NCI-H1417 treated with DMSO at 0.1 percent for 48 hours (cell line): ENCODE measurements around the gene ACSL6.

Experiments
- DNase-seq: peaks from one replicate; lab custom pipeline; 2025; lab: John Stamatoyannopoulos, UW

ACSL6 gene

DNA sequence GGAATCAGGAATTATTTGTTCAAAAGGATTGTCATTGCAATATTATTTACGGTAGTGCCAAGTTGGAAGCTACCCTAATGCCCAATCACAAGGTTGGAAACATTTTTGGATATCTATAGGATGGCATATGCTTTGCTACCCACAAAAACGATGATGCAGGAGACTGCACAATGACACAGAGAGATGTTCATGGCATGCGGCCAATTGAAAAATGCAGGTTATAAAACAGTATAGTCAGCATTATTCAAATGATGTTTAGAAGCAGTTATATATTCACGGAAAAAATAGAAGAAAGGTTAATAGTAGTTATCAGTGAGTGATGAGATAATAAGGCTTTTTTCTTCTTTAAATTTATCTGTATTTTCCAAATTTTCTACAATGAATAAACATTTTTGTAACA is 5.9 kb upstream of the ACSL6 start:
- DNase-seq: no peak

DNA sequence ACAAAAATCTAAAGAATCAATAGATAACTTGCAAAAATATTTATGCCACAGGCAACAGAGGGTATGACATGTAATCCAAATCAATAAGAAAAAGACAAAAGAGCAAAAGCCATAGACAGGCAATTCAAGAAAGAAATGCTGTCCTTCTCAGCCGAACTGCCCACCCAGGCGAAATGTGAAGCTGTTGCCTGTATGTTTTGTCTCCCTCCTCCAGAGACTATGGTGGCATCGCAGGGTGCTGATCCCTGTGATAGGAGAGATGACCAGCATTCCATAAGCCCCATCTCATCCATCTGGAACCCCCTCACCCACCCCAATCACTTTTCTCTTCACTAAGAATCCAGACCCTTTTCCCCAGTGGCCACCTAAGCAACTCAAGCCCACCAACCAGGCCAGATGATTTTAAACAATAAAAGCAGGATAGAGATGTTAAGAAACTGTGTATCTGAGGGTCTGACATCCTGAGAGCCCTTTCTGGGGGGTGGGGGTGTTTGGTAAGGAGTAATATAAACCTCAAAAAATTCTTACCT is 5.3 kb upstream of the ACSL6 start:
- no peak for DNase-seq

DNA sequence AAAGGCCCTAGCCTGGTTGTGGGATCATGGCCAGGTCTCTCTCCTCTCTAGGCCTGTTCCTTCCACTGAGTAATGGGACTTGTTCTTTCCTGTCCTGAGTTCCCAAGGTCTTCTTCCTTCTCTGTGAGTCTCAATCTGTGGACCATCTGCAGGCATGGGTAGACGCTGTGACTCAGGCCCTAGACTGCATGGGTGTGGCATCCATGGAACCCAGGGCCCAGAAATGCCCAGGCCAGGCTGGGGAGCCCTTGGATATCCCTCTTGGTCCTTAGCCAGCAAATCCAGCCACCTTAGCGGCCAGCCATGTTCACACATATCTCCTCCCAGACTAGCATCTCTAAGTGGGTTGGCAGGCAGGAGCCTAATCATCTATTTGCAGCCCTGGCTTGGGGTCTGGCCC is 2.3 kb upstream of the ACSL6 start:
- no peak for DNase-seq

DNA sequence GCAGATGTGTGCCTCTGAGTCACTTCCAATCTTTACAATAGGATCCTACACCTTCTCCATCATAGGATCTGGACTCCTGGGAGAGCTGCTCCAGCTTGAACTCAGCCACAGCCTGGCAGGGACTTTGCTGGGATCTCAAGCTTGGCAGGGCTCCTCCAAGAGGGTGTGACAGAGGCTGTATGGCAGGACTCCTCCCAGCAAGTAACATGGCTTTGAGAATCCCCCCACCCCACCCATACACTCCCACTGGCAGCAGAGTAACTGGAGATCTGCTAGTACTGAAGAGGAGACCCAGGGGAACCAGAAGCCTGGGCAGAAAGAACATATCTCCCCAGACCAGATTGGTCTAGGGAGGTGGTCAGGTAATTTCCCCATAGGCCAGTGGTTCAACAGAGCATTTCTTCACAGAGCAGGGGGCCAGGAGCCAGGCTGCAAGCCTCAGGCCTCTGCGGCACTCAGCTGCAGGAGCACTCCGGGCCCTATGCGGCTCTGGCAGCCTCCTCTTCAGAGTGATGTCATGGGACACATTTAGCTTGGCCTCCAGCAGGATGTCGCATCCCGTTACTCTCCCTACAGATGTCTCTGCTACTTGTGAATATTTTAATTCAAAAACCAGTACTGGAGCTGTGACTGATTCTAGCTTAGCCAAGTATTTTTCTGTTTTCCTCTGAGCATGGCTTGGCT is 1.7 kb upstream of the ACSL6 start:
- no peak for DNase-seq

DNA sequence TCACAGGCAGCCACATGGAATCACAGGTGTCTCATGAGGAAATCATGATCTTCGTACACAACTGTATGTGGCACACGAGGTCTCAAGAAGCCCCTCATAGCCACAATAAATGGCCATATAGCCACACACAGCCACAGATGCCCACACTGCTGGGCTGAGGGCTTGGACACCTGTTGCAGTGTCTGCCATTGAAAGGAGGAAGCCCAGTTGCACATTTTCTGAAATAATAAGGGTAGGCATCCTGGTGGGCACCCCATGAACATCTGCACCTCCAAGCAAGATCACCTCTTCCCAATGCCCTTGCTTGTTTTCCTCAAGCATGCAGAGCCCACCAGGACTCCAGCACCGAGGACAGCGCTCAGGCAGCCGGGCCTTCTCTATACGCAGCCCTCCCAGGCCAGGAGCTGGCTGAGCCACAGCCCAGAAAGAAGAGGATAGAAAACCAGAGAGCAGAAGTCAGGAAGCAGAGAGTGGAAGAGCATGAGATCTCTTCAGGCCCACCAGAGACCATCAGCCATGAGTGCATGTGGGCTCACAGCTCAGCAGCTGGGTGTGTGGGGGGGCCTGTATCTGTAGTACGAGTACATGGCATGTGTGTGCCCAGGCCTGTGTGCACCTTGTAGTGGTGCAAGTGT is 1.0 kb upstream of the ACSL6 start:
- DNase-seq: no peak

DNA sequence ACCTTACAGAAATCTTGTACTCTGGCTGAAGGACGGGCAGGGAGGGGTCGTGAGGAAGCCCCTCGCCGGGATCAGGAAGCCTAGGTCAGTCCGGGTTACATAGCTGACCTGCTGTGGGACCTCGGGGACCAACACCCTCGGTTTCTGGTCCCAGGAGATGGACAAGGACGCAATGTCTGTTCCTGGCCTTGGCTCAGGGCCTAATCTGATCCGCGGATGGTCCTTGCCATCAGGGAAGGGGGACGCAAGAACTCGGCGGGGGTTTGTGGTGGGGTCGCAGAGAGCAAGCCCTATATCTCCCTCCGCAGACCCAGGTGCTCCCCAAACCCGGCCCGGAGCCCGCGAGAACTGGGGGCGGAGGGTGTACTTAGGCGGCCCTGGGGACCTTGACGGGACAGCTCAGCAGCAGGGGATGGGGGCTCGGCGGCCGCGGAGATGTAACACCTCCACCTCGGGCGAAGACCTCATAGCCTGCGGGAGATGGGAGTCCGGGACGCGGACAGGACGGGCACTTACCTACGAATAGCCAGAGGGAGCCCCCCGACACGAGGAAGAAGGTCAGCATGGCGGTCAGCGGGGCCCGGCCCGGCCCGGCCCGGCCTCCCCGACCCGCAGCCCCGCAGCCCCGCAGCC is 353 bp downstream of the ACSL6 start:
- no peak for DNase-seq

DNA sequence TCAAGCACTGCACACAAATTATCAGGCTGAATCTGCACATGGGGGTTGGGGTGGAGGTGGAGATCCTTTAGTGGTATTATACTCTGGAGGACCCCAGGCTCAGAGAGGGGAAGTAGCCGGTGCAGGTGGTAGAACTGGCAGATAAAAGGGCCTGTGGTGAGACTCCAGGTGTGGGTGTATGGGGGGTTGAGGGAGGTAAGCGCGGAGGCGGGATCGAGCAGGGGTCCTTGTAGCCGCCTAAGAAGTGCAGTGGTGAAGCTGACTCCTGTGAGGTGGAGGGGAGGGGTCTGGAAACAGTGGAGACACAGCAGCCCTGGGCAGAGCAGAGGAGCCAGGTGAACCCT is 841 bp downstream of the ACSL6 start:
- DNase-seq: no peak

DNA sequence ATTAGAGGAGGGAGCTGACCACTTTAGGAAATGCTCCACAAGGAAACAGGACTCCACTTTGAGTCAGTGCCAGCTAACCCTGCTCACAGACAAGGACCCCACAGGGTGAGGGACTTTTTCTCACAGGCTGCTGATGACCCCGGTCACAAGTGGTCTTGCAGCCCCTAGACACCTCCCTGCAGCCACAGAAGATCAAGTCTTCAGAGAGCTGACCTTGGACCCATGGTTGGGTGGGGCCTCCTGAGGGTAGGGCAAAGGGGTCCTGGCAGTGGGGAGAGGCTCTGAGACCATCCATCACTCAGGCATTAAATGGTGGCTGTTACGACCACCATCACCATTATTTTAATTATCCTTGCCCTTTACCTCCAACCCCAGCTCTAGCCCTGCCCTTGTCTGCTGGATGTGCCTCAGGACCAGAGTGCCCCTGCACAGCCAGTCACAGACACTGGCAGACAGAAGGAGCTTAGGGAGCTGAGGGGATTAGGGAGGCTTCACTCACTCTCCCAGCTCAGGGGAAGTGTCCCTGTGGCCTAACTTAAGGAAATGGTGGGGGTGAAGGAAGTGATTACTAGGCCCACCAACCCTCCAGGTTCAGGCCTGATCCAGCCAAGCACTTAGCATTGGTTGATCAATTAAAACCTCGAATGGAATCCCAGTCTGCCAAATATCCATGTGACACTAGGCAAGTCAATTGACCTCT is 1.6 kb downstream of the ACSL6 start:
- DNase-seq: no peak

DNA sequence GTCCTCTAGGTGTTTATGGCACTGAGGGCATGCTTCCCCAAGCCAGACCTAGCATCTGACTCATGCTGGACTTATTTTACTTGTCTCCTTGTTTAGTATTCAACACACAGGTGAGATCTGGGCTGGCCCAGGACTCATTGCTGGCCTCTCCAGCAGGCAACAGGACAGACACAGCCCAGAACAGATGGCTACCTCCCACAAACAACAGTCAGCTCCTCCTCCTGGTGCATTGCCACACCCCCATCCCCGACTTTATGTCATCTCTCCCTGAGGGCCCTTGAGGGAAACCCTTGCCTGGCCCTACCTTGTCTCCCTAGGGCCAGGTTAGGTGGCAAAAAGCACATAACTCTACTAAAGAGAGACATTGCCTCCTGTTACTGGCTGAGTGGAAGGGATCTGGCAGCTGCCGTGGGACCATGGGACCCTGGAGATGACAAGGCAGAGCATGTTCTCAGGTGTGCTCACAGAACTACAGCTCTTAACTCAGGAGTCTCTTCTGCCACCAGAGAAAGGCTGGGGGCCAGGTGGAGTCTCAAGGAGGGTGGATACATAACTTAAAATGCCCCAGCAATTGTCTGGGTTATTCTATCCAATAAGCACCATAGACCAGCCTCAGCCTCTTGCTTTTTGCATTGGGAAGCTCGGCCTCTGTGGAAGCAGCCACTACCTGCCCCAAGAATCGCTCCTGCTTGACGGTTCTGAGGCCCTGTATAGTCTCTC is 2.3 kb downstream of the ACSL6 start:
- no peak for DNase-seq

DNA sequence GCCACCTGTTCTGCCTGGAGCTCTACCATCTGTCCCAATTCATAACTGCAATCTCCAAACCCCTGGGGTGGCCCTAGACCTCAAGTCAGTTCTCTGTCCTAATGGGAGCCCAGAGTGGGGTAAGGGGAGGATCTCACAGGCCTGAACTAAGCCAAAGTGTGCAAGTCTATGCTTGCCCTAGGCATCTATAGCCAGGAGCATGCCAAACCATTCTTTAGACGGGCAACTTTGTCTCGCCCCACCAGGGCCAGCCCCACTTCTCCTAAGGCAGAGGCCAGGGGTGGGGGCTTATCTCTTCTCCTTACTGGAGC is 3.3 kb downstream of the ACSL6 start:
- no peak for DNase-seq

DNA sequence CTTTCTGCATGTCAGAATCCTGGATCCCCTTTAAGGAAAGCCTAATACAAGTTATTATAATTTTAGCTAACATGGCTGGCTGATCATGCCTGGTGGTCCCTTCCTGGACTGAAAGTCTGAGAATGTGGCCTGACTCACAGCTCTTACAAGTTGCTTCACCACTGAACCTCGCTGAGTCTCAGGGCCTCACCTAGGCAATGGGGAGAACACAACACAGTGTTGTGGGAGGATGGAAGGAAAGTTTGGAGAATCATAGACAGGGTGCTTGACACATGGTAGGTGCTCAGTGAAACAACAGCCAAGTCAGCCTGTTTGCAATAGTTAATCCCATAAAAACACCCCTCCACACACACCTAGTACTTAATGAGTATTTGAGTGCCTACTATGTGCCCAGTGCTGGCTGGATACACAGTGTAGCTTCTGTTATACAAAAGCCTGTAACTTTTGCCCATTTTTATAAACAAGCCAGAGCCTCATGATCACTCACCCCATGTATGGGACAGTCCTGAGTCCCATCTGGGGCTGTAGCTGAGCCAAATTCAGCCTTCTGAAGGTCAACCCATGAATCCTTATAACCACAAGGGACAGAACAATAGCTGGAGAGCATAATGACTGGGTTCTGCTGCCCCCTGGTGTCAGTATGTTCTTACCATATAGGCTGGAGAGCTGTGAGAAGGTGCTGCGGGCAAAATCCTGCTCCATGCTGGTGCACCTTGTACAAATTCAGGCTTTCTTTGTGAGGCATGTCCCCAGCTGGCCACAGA is 3.9 kb downstream of the ACSL6 start:
- no peak for DNase-seq

DNA sequence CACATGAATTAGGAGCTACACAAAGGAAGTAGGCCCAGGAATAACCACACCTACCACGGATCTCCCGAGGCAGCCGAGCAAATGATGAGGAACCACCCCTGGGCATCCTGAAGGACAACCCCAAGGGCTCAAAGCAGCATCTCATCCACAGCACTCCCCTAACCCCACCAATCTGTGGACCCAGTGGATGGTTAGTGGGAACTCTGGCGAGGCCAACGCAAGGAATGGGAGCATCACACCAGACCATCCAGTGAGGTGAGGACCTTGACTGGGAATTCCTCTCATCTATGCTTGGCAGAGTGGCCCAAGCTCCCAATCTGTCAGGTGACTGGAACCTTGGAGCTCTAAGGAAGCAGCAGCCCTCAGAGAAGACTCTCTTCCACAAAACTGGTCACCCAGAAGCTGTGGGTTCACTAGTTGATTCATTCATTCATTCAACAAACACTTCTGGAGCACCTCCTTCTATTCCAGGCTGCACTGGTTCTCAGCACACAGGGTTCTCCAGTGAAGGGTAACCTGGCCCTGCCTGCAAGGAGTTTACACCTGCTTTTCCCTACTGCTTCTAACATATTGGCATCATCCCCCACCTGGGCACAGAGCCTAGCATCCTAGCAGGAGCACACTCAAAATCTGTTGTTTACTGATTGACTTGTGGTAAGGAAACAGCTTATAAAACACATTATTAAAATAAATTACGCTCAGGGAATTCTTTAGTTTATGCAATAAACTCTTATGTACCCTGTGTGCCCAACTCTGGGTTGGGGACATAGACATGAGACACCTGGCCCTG is 4.9 kb downstream of the ACSL6 start:
- no peak for DNase-seq

DNA sequence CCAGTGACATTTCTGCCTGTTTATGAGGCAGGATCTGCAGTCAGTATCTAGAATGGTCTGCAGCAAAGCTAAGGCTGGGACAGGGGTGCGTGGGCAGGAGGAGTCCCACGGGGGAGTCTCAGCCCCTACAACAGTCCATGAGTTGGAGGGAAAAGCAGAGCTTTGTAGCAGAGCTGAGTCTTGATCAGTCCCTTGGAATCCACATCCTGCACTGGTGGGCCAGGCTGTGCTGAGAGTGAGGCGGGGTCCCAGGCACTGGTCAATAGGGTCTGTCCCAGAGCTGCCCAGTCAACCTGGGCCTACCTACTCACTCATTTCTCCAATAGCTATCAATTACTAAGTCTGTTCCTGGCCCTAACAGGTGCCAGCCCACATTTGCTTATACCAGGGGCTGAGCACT is 5.9 kb downstream of the ACSL6 start:
- no peak for DNase-seq

DNA sequence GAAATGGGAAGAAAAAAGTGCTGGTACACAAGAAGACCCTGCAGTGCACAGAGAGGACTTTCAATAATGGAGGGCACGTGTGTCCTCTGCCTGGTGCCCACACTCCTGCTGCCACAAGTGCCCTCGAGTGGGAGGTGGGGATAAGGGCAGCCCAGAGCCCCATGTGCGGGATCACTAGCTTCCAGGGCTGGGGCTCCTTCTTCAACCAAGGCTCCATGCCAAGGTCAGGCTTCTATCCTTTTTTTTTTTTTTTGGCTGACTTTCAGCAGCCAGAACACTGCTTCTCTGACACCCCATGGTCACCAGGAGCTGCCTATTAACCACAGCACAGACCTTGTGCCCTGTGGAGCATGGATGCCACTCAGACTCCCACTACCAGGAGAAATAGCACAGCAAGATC is 7.5 kb downstream of the ACSL6 start:
- DNase-seq: no peak

DNA sequence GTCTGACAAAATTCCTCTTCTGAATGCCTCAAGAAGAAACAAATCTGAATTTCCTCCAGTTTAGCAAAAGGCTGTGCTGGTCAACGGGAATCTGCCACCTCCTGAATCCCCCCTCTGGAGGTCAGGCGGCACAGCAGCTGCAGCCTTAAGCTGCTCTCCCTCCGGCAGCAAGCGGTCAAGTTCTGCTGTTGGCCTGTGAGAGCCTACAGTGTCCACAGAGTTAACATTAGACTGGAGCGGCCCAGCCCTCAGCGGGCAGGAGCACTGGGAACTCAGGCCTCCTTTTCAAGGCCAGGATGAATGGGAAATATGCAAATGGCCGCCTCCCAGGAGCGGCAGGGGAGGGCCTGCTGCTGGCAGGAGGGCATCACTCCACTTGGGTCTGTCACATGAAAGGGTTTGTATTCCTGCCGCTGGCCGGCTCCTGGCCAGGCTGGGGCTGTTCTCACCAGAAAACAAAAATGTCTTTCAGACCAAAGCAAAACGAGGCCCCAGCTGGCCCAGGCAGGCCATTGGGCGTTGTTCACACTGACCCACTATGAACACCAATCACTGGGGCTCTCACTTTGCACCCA is 8.2 kb downstream of the ACSL6 start:
- no peak for DNase-seq

DNA sequence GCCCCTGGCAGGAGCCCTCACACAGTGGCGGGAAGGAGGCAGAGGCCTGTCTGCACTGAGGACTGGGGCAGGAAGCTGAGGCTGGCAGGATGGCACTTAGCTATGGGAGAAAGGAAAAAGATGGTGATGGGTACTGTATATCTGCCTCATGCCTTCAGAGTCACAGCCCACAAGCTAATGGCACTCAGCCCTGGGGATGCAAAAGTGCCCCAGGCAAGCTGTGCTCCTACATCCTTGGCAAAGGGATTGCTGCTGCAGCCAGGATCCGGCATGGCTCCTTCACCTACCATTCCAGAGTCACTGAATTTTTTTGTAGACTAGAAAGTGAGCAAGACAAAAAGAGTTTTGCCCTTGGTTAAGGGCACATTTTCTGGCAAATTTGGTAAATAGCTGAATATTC is 8.7 kb downstream of the ACSL6 start:
- DNase-seq: no peak

DNA sequence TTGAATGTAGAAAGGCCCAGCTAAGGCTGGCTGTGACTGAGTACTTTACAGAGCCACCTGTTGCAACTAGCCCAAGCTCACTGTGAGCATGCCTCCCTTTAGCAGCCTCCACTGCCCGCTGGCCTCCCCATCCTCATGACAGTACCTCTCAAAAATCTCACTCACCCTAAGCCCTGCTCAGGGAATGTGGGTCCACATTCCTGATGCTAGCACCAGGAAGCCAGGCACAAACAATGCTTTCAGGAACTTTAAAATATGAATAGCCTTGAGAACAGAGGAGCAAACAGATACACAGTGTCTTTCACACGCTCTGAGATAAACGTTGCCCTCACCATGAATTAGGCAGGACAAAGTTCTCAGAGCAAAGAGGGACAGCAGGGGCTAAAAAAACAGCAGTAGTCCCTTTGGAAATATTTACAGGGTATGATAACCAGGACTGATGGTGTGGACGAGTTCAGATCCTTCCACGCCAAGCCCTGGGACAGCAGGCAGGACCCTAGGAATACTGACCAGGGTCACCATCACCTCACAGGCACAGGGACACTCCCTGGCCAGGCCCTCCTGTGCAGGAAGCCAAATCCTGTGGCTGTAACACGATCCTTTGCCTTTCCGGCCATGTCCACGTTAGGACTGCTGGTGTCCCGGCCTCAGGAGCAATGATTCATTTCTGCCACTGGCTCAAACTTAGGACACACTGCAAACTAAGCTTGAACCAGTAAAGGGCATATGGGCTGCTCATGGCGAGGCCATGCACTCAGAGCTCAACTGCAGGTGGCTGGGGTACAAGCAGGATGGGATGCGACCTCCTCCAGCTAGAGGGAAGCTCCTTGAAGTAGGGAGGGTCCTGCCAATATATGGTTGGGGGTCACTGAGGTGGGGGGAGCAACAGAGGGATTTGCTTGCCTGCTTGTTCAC is 9.6 kb downstream of the ACSL6 start:
- DNase-seq: no peak

DNA sequence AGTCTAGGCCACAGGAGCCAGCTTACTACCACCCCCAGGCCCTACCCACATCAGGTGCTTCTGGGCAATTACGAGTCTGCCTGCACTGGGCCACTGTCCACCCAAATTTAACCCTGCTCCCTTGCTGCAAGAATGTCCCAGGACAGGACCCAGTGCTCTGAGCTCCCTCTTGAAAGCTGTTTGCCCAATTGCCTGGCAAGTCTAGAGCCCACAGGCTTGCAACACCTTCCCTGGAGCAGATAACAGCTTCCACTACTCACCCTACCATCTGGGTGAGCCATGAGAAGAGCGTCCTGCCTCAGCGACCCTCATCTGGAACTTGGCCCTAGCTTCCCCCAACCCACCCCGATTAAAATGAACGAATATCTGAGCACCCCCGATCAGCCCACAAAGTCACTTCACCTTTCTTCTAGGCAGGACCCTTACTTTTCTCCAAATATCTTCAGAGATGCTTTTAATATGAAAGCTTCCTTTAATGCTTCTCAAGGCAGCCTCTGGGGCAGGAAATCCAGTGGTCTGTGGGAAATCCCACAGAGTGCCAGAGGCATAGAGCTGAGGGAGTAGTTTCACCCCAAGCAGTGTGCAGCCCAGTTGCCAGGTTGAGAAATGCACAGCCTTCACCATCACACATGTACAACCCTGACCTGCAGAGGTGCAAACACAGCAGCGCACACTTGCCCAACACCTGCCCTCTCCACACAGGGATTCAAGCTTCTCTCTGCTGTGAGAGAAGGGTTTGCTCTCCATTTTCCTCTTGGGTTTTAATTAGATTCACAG is 10.6 kb downstream of the ACSL6 start:
- DNase-seq: no peak

DNA sequence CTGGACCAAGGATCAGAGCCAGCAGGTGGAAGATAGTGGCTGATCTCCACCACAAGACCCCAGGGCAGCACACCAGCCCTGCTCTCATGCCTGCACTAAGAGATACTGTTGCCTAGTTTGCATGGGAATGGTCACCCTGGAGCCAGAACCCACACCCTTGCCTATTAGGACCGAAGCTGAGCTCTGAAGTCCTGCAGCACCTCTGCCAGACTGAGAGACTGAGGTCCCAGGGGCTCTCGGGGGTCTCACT is 11.3 kb downstream of the ACSL6 start:
- DNase-seq: no peak
